SH-SY5Y (cell line): ENCODE data around the gene FMNL2.

Source experiments
- GATA2 ChIP-seq: IDR thresholded peaks from 2 replicates; pipeline ENCODE4 v1.6.1; 2011; ENCODE audit warnings: mild to moderate bottlenecking, low read depth, low read length
- GATA3 ChIP-seq: IDR thresholded peaks from 2 replicates; pipeline ENCODE4 v1.6.1; 2011; ENCODE audit warnings: low read depth, mild to moderate bottlenecking, low read length, moderate library complexity

DNA sequence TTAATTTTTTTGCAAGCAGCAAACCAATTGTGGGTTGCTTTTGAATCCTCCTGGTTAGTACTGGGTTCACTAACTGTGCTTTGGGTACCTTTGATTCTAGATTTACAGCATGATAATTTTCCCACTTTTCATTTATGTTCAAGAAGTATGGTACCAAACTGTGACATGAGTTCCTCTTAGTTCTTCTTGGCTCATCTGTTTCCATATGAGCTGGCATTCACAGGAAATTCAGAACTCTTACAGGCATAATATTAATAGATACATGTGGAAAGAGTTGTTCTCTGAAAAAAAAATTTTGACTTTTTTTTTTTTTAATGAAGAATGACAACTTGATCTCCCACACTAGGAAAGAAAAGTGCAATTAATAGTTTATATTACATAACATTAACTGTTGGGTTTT lies 59.4 kb downstream of the FMNL2 start:
- TF ChIP-seq GATA3 (no peak), GATA2 (no peak)
